Activated gamma-delta T cell treated with anti-CD3 and anti-CD28 coated beads, Interleukin-2, amount 50 U/mL, for 16 hours (primary cell): Measurements from ENCODE around the gene BNIP3.
"Not testable (repeated sequence)": the region's sequence is repeated elsewhere in the genome, so short reads cannot be mapped to it uniquely, and the experiment has no call there.

ENCODE experiments used
- DNase-seq: peaks from one replicate; pipeline ENCODE4 v3.0.0-alpha.2; 2020; ENCODE audit warnings: low read depth

The BNIP3 gene

DNA sequence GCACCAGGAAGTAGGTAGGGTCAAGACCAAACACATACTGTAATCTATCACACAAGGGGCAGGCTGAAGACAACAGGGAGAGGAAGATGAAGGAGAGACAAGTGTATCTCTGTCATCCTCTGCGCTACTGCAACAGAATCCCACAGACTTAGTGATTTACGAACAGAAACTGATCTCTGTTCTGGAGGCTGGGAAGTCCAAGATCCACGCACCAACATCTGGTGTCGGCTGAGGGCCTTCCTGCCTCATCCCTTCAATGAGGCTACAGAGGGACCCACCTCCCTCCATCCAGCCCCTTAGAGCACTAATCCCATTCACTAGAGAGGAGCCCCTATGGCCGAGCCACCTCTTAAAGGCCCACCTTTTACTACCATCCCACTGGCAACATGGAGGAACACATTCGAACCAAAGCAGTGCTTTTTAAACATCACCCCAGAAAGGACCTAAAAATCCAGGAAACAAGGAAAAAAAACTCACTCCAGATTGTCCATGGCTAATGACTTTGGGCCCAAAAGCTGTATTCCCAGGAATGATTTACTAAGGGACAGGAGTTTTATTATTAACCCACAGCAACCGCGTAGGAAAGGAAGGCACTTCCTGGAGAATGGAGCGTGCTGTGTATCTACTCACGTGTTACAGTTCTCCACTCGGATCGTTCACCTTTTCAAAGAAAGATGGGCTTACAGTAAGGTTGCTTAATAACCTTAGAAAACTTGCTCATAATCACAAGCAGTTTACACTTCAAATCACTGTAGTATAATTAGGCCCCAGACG lies 4.2 kb downstream of the BNIP3 start:
- no peak for DNase-seq

- no peak for DNase-seq
Observed at GRCh38 chr10:131975796-131976195, 5.9 kb downstream of the BNIP3 start.

GRCh38 chr10:131975003-131975402 lies 6.7 kb downstream of the BNIP3 start:
- no peak for DNase-seq

- DNase-seq = no peak
Observed at GRCh38 chr10:131974034-131974817, 7.5 kb downstream of the BNIP3 start.

- no peak for DNase-seq
Observed at GRCh38 chr10:131973160-131973951, 8.4 kb downstream of the BNIP3 start.

- DNase-seq = no peak
Observed at GRCh38 chr10:131972474-131973071, 9.2 kb downstream of the BNIP3 start.

- no peak for DNase-seq
Observed at GRCh38 chr10:131971591-131971990, 10.1 kb downstream of the BNIP3 start.

DNA sequence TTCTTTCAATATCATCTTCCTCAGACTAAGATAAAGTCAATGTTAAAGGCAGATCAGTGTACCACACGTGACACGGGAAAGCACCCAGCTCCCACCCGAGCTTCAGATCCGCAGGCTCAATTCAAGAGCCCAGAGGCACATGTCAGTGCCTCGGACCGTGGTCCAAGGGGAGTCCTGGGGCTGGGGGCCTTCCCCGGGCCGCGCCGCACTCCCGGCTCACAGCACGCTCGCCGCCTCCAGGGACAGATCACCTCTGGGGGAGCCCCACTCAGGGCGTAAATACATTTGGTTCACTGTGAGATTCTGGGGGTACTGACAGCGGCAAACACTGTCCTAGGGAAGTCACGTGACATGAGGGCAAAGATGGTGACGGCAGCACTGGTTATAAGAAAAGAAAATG lies 10.8 kb downstream of the BNIP3 start:
- DNase-seq = no peak

GRCh38 chr10:131968949-131969348 lies 12.8 kb downstream of the BNIP3 start:
- DNase-seq = no peak

- DNase-seq = no peak
Observed at GRCh38 chr10:131964298-131964697, 17.4 kb downstream of the BNIP3 start.

DNA sequence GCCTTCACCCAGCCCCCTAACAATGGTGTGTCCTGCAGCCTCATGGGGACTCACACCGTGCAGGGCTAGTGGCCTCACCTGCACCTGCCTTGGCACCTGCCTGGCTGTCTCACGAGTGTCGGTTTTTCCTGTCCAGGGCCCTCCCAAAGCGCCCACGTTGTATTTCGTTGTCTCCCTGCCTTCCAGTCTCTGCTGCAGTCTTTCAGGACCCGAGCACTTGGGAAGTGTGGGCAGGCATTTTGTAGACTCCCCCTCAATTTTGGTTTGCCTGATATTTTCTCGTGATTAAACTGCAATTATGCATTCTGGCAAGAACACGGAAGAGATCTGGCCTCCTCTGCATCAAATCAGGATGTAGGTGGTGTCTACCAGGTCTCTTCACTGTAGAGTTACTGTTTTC lies 17.9 kb downstream of the BNIP3 start:
- no peak for DNase-seq

DNA sequence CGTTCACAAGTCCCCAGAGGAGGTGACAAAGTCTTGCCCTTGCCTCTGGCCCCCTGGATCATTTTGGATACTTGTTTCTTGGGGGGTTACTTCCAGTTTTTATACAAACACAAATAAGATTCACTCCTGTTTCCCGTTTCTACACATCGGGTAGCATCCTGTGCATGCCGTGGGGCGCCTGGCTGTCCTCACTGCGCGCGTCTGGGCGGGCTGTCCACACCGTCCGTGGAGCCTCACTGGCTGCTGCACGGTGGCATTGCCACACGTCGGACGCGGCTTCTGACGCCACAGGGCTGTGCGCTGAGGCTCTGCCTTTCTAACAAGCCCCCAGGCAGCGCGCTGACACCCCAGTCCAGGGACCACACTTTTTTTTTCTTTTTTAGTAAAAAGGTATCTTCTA lies 18.4 kb downstream of the BNIP3 start:
- no peak for DNase-seq

DNA sequence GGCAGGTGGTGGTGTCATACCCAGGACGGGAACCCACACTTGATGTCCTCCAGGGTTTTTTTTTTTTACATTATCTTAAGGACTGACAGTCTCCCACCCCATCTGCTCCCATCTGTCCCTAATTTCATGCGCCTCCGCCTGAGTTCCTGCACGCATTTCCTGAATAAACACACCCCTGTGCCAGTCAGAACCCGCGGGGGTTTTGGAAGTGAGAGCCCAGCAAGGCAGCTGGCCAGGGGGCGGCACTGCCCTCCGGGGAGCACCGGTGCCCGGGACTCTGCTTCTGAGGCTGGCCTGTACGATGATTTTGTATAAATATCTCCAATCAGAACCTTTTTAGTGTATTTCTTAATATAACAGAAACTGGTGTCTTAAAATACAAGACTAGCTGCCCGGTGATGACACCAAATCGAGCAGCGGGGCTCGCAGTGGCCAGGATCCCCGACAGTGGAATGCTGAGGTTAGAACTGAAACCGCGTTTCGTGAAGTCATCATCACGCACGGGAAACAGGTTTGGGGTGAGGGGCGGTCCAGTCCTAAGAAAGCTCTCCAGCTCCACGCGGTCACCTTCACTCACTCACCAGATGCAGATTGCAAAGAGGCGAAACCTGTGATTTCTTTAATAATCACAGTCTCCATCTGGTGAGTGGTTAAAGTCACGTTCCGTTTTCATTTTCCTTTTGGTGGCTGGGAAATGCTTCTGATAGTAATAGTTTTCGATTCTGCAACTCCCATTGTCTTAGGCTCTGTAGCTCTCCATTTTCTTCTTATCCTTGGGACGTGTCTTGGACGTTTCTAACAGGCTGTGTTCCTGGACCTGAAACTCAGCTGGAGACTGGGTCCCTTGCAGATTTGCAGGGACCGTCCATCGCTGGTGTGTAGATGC lies 19.7 kb downstream of the BNIP3 start:
- DNase-seq = no peak

- DNase-seq = no peak
Observed at GRCh38 chr10:131961047-131961776, 20.5 kb downstream of the BNIP3 start.

- no peak for DNase-seq
Observed at GRCh38 chr10:131960631-131961046, 21.1 kb downstream of the BNIP3 start.

DNA sequence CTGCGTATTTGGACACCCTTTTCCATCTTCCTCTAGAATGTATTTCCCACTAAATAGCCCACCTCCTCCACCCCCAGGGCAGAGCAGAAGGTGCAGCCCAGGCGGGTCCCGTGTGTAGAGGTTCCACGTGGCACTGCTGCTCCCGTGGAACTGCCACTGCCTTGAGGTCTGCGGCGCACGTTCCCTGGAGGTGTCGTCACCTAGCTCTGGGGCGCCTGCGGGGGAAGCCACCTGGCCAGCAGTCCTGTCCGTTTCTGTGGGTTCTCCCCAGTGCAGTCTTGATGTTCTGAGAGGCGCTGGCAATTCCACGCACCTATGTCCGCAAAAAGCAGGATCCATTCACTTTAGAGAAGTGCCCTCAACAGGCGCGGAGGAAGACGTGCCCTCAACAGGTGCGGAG lies 21.9 kb downstream of the BNIP3 start:
- no peak for DNase-seq

- no peak for DNase-seq
Observed at GRCh38 chr10:131955591-131956340, 26.0 kb downstream of the BNIP3 start.

DNA sequence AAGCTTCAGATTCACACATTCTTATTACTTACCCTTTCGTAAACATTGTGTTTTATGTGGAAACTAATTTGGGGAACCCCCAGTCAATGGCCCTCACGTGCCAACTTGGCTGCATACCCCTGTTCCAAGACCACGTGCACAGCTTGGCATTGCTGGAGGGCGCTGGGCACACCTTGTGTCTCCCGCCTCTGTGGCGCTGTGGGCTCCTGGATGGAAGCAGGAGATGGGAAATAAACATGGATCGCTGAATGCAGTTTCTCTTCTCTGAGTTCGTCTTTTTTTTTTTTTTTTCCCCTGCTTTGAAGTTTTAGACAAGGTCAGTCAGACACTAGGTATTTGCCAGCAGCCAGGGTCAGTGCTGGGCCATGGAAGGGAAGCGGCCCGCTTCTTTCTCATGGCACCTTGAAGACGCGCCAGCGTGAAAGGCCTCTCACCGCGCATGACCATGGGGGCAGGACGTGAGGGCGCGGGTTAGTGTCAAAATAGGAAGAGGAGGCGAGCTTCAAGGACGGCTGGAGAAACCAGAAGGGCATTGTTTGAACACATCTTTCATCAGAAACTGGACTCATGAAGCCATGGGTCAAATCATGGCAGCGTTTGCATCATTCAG lies 27.3 kb downstream of the BNIP3 start:
- DNase-seq = no peak

DNA sequence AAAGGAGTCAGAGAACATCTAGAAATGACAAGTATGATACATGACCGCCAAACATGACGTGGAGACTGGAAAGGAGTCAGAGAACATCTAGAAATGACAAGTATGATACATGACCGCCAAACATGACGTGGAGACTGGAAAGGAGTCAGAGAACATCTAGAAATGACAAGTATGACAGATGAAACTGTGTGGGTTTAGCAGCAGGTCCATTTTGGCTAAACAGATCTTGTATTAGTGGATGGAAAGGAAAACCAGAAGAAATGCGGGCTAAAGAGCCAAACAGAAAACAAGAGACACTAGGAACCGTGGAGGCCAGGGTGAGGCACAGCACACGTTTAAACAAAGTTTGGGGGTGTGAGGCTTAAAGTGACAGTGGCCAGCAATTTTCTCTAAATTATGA lies 31.8 kb downstream of the BNIP3 start:
- not testable (repeated sequence) for DNase-seq
